MM.1S (cell line): ENCODE results near the gene RNF149.

Experiments
- EZH2phosphoT487 ChIP-seq: fragments of 300-600 bp; sonication (generic); IDR thresholded peaks from 2 replicates; pipeline ENCODE4 v1.6.1; 2018; ENCODE audit warnings: antibody characterized with exemption, low read length
- TF ChIP-seq, protein P1 (sequence below): fragments of 300-600 bp; sonication (generic); IDR thresholded peaks from 2 replicates; pipeline ENCODE4 v1.5.1; 2016; ENCODE audit warnings: antibody characterized with exemption, low read length, mixed read lengths

GRCh38 chr2:101234169-101234938, 74.1 kb downstream of the RNF149 start:
- TF ChIP-seq EZH2phosphoT487, result no peak
- TF ChIP-seq, protein P1, sequence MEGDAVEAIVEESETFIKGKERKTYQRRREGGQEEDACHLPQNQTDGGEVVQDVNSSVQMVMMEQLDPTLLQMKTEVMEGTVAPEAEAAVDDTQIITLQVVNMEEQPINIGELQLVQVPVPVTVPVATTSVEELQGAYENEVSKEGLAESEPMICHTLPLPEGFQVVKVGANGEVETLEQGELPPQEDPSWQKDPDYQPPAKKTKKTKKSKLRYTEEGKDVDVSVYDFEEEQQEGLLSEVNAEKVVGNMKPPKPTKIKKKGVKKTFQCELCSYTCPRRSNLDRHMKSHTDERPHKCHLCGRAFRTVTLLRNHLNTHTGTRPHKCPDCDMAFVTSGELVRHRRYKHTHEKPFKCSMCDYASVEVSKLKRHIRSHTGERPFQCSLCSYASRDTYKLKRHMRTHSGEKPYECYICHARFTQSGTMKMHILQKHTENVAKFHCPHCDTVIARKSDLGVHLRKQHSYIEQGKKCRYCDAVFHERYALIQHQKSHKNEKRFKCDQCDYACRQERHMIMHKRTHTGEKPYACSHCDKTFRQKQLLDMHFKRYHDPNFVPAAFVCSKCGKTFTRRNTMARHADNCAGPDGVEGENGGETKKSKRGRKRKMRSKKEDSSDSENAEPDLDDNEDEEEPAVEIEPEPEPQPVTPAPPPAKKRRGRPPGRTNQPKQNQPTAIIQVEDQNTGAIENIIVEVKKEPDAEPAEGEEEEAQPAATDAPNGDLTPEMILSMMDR, result no peak
